Type B pancreatic cell (in vitro differentiated cells): ENCODE data around the gene FCHSD2. TPM values are rescaled to one million over a fixed set of nuclear protein-coding genes. Genes with fewer than 3 reads are reported as not detected.

ENCODE experiments used
- DNase-seq: peaks from one replicate; pipeline ENCODE4 v3.0.0; 2021; ENCODE audit warnings: mixed read lengths; ENCODE audit not compliant: unreplicated experiment; ENCODE audit errors: extremely low spot score
- H3K27ac Mint-ChIP-seq: 2 replicates; pipeline ENCODE4 v1.8.0; 2021; ENCODE audit warnings: mild to moderate bottlenecking, mixed read lengths
- H3K27me3 Mint-ChIP-seq: 2 replicates; pipeline ENCODE4 v1.8.0; 2021; ENCODE audit warnings: mixed read lengths
- H3K36me3 Mint-ChIP-seq: 2 replicates; pipeline ENCODE4 v1.8.0; 2021; ENCODE audit warnings: mixed read lengths
- H3K4me1 Mint-ChIP-seq: one replicate; pipeline ENCODE4 v1.8.0; 2021; ENCODE audit warnings: mixed read lengths; ENCODE audit not compliant: unreplicated experiment
- H3K4me3 Mint-ChIP-seq: 2 replicates; pipeline ENCODE4 v1.8.0; 2021; ENCODE audit warnings: mild to moderate bottlenecking, mixed read lengths
- H3K9me3 Mint-ChIP-seq: 2 replicates; pipeline ENCODE4 v1.8.0; 2021; ENCODE audit warnings: mixed read lengths
- total RNA-seq: library from RNA; stranded (reverse); gene quantifications from 2 replicates; pipeline ENCODE4 v1.2.1, GENCODE V29; 2021; ENCODE audit warnings: low replicate concordance
- TF ChIP-seq, protein P1 (sequence below): fragments of 200-600 bp; sonication (generic); conservative IDR thresholded peaks from 2 replicates; pipeline ENCODE4 v1.5.0; 2021; ENCODE audit warnings: antibody characterized with exemption, mild to moderate bottlenecking

Gene FCHSD2
- total RNA-seq, 1 donor from 2014 or later = 30.8 TPM

DNA sequence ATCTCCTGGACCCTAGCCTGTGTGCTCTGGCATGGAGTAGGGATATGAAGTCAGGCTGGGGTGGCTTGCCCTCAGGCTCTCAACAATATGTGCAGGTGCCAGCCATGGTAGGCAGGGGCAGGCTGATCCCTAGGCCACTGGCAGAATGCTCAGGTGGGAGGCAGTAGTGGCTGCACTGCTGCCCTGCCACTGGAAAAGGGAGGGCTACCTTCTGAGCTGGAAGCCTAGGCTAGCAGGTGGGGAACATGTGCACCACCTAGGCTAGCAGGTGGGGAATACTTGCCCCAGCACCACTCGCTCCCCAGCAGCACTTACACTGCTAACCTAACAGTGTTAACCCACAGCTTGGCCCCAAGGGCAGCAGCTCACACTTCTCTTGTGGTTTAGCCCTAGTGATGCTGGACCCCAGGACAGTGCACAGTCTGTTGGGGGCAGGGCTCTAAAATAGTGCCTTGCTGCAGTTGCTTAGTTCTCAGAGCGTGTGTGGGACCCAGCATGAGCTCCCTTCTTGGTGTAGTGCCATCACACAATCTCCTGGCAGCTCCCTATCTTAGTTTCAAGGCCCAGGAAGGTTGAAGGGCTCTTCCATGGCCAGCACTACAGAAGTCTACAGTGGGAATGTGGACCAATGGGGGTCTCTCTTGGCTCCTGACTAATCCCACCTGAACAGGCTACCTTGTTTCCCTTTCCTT, 130.8 kb downstream of the FCHSD2 start:
- DNase-seq = no peak
- H3K27me3 Mint-ChIP-seq = no peaks in the 10 kb centered on the region
- no peak overlapping the region for H3K27ac Mint-ChIP-seq
- peaks cover 11% of the 10 kb centered on the region for H3K9me3 Mint-ChIP-seq
- TF ChIP-seq, protein P1, sequence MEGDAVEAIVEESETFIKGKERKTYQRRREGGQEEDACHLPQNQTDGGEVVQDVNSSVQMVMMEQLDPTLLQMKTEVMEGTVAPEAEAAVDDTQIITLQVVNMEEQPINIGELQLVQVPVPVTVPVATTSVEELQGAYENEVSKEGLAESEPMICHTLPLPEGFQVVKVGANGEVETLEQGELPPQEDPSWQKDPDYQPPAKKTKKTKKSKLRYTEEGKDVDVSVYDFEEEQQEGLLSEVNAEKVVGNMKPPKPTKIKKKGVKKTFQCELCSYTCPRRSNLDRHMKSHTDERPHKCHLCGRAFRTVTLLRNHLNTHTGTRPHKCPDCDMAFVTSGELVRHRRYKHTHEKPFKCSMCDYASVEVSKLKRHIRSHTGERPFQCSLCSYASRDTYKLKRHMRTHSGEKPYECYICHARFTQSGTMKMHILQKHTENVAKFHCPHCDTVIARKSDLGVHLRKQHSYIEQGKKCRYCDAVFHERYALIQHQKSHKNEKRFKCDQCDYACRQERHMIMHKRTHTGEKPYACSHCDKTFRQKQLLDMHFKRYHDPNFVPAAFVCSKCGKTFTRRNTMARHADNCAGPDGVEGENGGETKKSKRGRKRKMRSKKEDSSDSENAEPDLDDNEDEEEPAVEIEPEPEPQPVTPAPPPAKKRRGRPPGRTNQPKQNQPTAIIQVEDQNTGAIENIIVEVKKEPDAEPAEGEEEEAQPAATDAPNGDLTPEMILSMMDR = no peak
- H3K4me1 Mint-ChIP-seq = no peaks in the 10 kb centered on the region
- H3K36me3 Mint-ChIP-seq = peaks cover 19% of the 10 kb centered on the region
- H3K4me3 Mint-ChIP-seq = no peak overlapping the region

DNA sequence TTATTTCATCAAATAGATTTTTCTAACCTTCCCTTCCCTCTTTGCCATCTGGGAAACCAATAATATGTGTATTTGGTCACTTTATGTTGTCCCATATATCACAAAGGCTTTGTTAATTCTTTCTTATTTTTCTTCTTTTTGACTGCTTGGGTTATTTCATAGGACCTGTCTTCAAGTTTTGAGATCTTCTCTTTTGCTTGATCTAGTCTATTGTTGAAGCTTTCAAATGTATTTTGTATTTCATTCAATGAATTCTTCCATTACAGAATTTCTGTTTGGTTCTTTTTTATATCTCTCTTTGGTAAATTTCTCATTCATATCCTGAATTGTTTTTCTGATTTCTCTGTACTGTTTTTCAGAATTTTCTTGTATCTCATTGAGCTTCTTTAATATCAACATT, 132.1 kb downstream of the FCHSD2 start:
- H3K4me3 Mint-ChIP-seq = no peak overlapping the region
- peaks cover 27% of the 10 kb centered on the region for H3K36me3 Mint-ChIP-seq
- H3K27me3 Mint-ChIP-seq = peaks cover under 1% of the 10 kb centered on the region
- H3K27ac Mint-ChIP-seq = no peak overlapping the region
- no peak for DNase-seq
- H3K4me1 Mint-ChIP-seq = no peaks in the 10 kb centered on the region
- peaks cover 15% of the 10 kb centered on the region for H3K9me3 Mint-ChIP-seq
- TF ChIP-seq, protein P1 = no peak

DNA sequence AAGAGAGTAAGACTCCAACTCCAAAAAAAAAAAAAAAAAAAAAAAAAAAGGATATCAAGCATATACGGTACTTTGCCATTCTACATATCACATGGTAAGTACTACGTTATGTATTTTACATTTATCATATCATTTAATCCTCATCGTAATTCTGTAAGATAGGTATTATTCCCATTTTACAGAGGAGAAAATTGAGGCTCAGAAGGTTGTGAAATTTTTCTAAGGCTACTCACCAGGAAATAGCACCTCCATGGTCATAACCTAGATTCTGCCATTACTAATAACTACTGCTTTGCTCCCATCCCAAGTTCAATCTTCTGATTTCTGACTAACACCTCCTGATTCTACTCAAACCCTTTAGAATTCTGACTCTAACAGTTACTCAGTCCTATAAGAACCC, 138.0 kb downstream of the FCHSD2 start:
- peaks cover 3% of the 10 kb centered on the region for H3K27me3 Mint-ChIP-seq
- H3K9me3 Mint-ChIP-seq = peaks cover 12% of the 10 kb centered on the region
- H3K4me1 Mint-ChIP-seq = peaks cover 10% of the 10 kb centered on the region
- TF ChIP-seq, protein P1 = no peak
- DNase-seq = no peak
- peaks cover 28% of the 10 kb centered on the region for H3K36me3 Mint-ChIP-seq
- H3K4me3 Mint-ChIP-seq = no peak overlapping the region
- H3K27ac Mint-ChIP-seq = no peak overlapping the region

DNA sequence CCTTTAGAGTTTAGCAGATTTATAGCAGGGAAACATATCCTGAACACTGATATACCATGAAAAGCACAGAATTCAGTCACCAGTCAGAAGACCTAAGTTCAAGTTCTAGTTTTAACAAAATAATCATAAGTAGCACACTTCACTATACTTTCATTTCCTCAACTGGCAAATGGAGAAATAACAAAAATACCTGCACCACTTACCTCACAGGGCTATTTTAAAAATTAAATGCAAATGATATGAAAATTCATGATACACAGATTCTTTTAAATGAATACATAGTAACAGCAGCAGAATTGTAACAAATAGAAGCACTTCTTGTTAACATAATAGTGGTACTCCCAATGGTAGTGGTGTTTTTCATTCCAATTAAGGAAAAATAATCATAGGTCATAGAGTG, 139.0 kb downstream of the FCHSD2 start:
- Mint-ChIP-seq H3K4me3 (no peak overlapping the region), H3K9me3 (peaks cover 12% of the 10 kb centered on the region), H3K4me1 (peaks cover 10% of the 10 kb centered on the region), H3K36me3 (peaks cover 24% of the 10 kb centered on the region), H3K27ac (no peak overlapping the region), H3K27me3 (peaks cover 3% of the 10 kb centered on the region)
- DNase-seq = no peak
- TF ChIP-seq, protein P1 = no peak

DNA sequence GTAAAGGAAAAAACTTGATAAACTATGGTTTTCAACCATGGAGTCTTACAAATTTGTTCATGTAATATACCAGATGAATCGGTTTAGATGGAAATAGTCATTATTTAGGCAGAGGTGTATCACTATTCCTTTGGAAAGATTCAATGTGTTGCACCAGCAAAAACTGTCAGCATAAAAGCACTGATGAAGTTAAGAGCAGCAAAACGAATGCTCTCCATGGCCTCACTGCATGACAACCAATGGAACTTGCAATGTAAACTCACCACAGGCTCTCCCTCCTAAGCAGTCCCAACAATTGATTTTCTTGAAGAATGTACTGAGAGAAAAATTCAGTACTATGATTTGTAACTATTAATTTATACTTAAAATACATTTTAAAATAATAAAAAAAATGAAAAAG, 139.9 kb downstream of the FCHSD2 start:
- Mint-ChIP-seq H3K36me3 (peaks cover 24% of the 10 kb centered on the region), H3K9me3 (peaks cover 12% of the 10 kb centered on the region), H3K27ac (no peak overlapping the region), H3K4me3 (no peak overlapping the region), H3K4me1 (peaks cover 10% of the 10 kb centered on the region), H3K27me3 (peaks cover 3% of the 10 kb centered on the region)
- TF ChIP-seq, protein P1 = no peak
- DNase-seq = no peak
